Stimulated activated CD8-positive, alpha-beta memory T cell treated with anti-CD3 and anti-CD28 coated beads, Interleukin-4, amount 100 ng/mL, for 24 hours (primary cell): ENCODE data around the gene HTT.

Source experiments
- DNase-seq: peaks from one replicate; pipeline ENCODE4 v3.0.0-alpha.2; 2020; ENCODE audit warnings: low read depth

HTT gene

GRCh38 chr4:3218824-3219760, 144.6 kb downstream of the HTT start:
- no peak for DNase-seq

GRCh38 chr4:3219761-3220475, 145.4 kb downstream of the HTT start:
- no peak for DNase-seq

- DNase-seq: no peak
These were observed 146.1 kb downstream of the HTT start for GRCh38 chr4:3220476-3221183.

GRCh38 chr4:3221184-3221494, 146.7 kb downstream of the HTT start:
- no peak for DNase-seq

- no peak for DNase-seq
These were observed 147.5 kb downstream of the HTT start for GRCh38 chr4:3221996-3222395.

GRCh38 chr4:3223346-3223745, 148.9 kb downstream of the HTT start:
- no peak for DNase-seq

GRCh38 chr4:3223956-3224748, 149.7 kb downstream of the HTT start:
- DNase-seq: no peak

- no peak for DNase-seq
These were observed 150.8 kb downstream of the HTT start for GRCh38 chr4:3225071-3225850.

GRCh38 chr4:3225936-3226335, 151.5 kb downstream of the HTT start:
- no peak for DNase-seq

GRCh38 chr4:3226467-3226866, 152.0 kb downstream of the HTT start:
- DNase-seq: no peak

- DNase-seq: no peak
These were observed 152.5 kb downstream of the HTT start for GRCh38 chr4:3226944-3227343.

- DNase-seq: no peak
These were observed 153.6 kb downstream of the HTT start for GRCh38 chr4:3227878-3228675.

GRCh38 chr4:3228881-3229280, 154.4 kb downstream of the HTT start:
- DNase-seq: no peak

GRCh38 chr4:3229328-3229727, 154.8 kb downstream of the HTT start:
- no peak for DNase-seq

- DNase-seq: no peak
These were observed 155.5 kb downstream of the HTT start for GRCh38 chr4:3229964-3230363.

GRCh38 chr4:3231471-3231870, 157.0 kb downstream of the HTT start:
- no peak for DNase-seq

GRCh38 chr4:3232001-3232400, 157.5 kb downstream of the HTT start:
- DNase-seq: no peak

- no peak for DNase-seq
These were observed 158.4 kb downstream of the HTT start for GRCh38 chr4:3232871-3233271.

- DNase-seq: no peak
These were observed 159.1 kb downstream of the HTT start for GRCh38 chr4:3233391-3234071.
